Mesendoderm (in vitro differentiated cells): ENCODE data around the gene BRINP3.

Source experiments
- DNase-seq: peaks from one replicate; pipeline ENCODE4 v3.0.0; 2013
- H2AK5ac ChIP-seq: 2 replicates; pipeline ENCODE4 v1.6.1; 2013; ENCODE audit warnings: low read length, inconsistent platforms
- H2BK120ac ChIP-seq: 2 replicates; pipeline ENCODE4 v1.6.1; 2013; ENCODE audit warnings: low read depth, mild to moderate bottlenecking, low read length, moderate library complexity, mixed read lengths
- H2BK15ac ChIP-seq: replicated peaks from 2 replicates; pipeline ENCODE4 v1.6.1; 2013; ENCODE audit warnings: low read depth, mild to moderate bottlenecking, moderate library complexity
- H2BK5ac ChIP-seq: 2 replicates; pipeline ENCODE4 v1.6.1; 2013; ENCODE audit warnings: low read length, inconsistent platforms
- H3K18ac ChIP-seq: 2 replicates; pipeline ENCODE4 v1.6.1; 2013; ENCODE audit warnings: mild to moderate bottlenecking, low read length, mixed read lengths
- H3K23ac ChIP-seq: one replicate; pipeline ENCODE4 v1.6.1; 2013; ENCODE audit warnings: low read length
- H3K27ac ChIP-seq: 2 replicates; pipeline ENCODE4 v1.5.1; 2013; ENCODE audit warnings: low read depth, mild to moderate bottlenecking, inconsistent platforms, low read length, moderate library complexity
- H3K27me3 ChIP-seq: 2 replicates; pipeline ENCODE4 v1.6.1; 2013; ENCODE audit warnings: low read length, control low read depth, mild to moderate bottlenecking, inconsistent platforms; ENCODE audit not compliant: insufficient read depth, poor library complexity
- H3K36me3 ChIP-seq: 2 replicates; pipeline ENCODE4 v1.6.1; 2013; ENCODE audit warnings: low read length, inconsistent platforms; ENCODE audit not compliant: control insufficient read depth, insufficient read depth
- H3K4ac ChIP-seq: one replicate; pipeline ENCODE4 v1.6.1; 2013; ENCODE audit warnings: low read depth, mild to moderate bottlenecking, low read length, moderate library complexity
- H3K4me1 ChIP-seq: 2 replicates; pipeline ENCODE4 v1.6.1; 2013; ENCODE audit warnings: low read depth, low read length, inconsistent platforms; ENCODE audit not compliant: control insufficient read depth
- H3K4me2 ChIP-seq: 2 replicates; pipeline ENCODE4 v1.6.1; 2013; ENCODE audit warnings: low read length
- H3K4me3 ChIP-seq: 2 replicates; pipeline ENCODE4 v1.5.1; 2013; ENCODE audit warnings: mild to moderate bottlenecking, low read length
- H3K56ac ChIP-seq: one replicate; pipeline ENCODE4 v1.6.1; 2013; ENCODE audit warnings: low read length
- H3K79me1 ChIP-seq: 2 replicates; pipeline ENCODE4 v1.6.1; 2013; ENCODE audit warnings: low read length, inconsistent platforms
- H3K79me2 ChIP-seq: 2 replicates; pipeline ENCODE4 v1.6.1; 2013; ENCODE audit warnings: mild to moderate bottlenecking, low read length; ENCODE audit not compliant: control insufficient read depth, insufficient read depth
- H3K9ac ChIP-seq: 2 replicates; pipeline ENCODE4 v1.6.1; 2013; ENCODE audit warnings: low read length, inconsistent platforms
- H4K5ac ChIP-seq: one replicate; pipeline ENCODE4 v1.6.1; 2013; ENCODE audit warnings: low read length
- H4K8ac ChIP-seq: one replicate; pipeline ENCODE4 v1.6.1; 2013; ENCODE audit warnings: low read depth, mild to moderate bottlenecking, control low read depth, low read length, moderate library complexity
- WGBS: extraction: QIAGEN DNeasy Blood & Tissue Kit; methylation state at CpG from one replicate; pipeline ENCODE4 v1.1.7; 2013; ENCODE audit warnings: low lambda C conversion rate, missing lambda C conversion rate; ENCODE audit not compliant: insufficient coverage; ENCODE audit errors: extremely low coverage; 5-methylcytosine and 5-hydroxymethylcytosine counted together

The BRINP3 gene

GRCh38 chr1:190104961-190105360 is 372.7 kb downstream of the BRINP3 start:
- H3K27me3 ChIP-seq = no peaks in the 10 kb centered on the region

GRCh38 chr1:190102757-190103326 is 374.8 kb downstream of the BRINP3 start:
- H3K36me3 ChIP-seq = no peaks in the 10 kb centered on the region
- no peaks in the 10 kb centered on the region for H3K4me1 ChIP-seq
- no CpG with 5 or more reads among the region's 5 CpGs for WGBS
- H3K79me1 ChIP-seq = no peaks in the 10 kb centered on the region
- no peak overlapping the region for H4K5ac ChIP-seq
- H2BK120ac ChIP-seq = no peak overlapping the region
- no peak overlapping the region for H3K18ac ChIP-seq
- H3K79me2 ChIP-seq = no peaks in the 10 kb centered on the region
- H3K27ac ChIP-seq = no peak overlapping the region
- H3K4ac ChIP-seq = no peak overlapping the region
- DNase-seq = no peak
- no peak overlapping the region for H4K8ac ChIP-seq
- no peak overlapping the region for H2BK5ac ChIP-seq
- no peak overlapping the region for H3K4me2 ChIP-seq
- no peak overlapping the region for H2AK5ac ChIP-seq
- no peak overlapping the region for H3K9ac ChIP-seq
- no peaks in the 10 kb centered on the region for H3K27me3 ChIP-seq
- no peak overlapping the region for H3K56ac ChIP-seq
- H3K23ac ChIP-seq = no peak overlapping the region
- no peak overlapping the region for H3K4me3 ChIP-seq
- no peak overlapping the region for H2BK15ac ChIP-seq

More at GRCh38 chr1:190104961-190105360, 372.7 kb downstream of the BRINP3 start:
- no peak for DNase-seq
- Histone ChIP-seq H3K27ac (no peak overlapping the region), H2BK5ac (no peak overlapping the region), H4K8ac (no peak overlapping the region), H3K18ac (no peak overlapping the region), H3K4me1 (no peaks in the 10 kb centered on the region), H3K4me2 (no peak overlapping the region), H3K9ac (no peak overlapping the region), H3K4me3 (no peak overlapping the region), H3K23ac (no peak overlapping the region), H2AK5ac (no peak overlapping the region), H4K5ac (no peak overlapping the region), H3K56ac (no peak overlapping the region), H3K4ac (no peak overlapping the region), H2BK15ac (no peak overlapping the region), H3K79me1 (no peaks in the 10 kb centered on the region), H2BK120ac (no peak overlapping the region), H3K79me2 (no peaks in the 10 kb centered on the region), H3K36me3 (no peaks in the 10 kb centered on the region)
- no CpG with 5 or more reads among the region's 1 CpG for whole genome bisulfite sequencing

GRCh38 chr1:190101756-190102155 is 375.9 kb downstream of the BRINP3 start:
- no peak overlapping the region for H3K4ac ChIP-seq
- no peak overlapping the region for H2BK5ac ChIP-seq
- no peaks in the 10 kb centered on the region for H3K4me1 ChIP-seq
- no peaks in the 10 kb centered on the region for H3K36me3 ChIP-seq
- no peak overlapping the region for H4K5ac ChIP-seq
- H3K4me3 ChIP-seq = no peak overlapping the region
- H2BK120ac ChIP-seq = no peak overlapping the region
- no peak overlapping the region for H3K18ac ChIP-seq
- H3K79me1 ChIP-seq = no peaks in the 10 kb centered on the region
- H3K79me2 ChIP-seq = no peaks in the 10 kb centered on the region
- no peak overlapping the region for H2AK5ac ChIP-seq
- H3K4me2 ChIP-seq = no peak overlapping the region
- no peak overlapping the region for H4K8ac ChIP-seq
- H2BK15ac ChIP-seq = no peak overlapping the region
- no peak overlapping the region for H3K56ac ChIP-seq
- H3K23ac ChIP-seq = no peak overlapping the region
- H3K9ac ChIP-seq = no peak overlapping the region
- H3K27ac ChIP-seq = no peak overlapping the region
- no CpG with 5 or more reads among the region's 3 CpGs for WGBS
- DNase-seq = no peak
- H3K27me3 ChIP-seq = no peaks in the 10 kb centered on the region

GRCh38 chr1:190098756-190099155 is 378.9 kb downstream of the BRINP3 start:
- H3K9ac ChIP-seq = no peak overlapping the region
- H3K36me3 ChIP-seq = no peaks in the 10 kb centered on the region
- H3K4me2 ChIP-seq = no peak overlapping the region
- no peak overlapping the region for H3K4me3 ChIP-seq
- no peaks in the 10 kb centered on the region for H3K79me2 ChIP-seq
- H4K8ac ChIP-seq = no peak overlapping the region
- no peak overlapping the region for H3K27ac ChIP-seq
- no peak overlapping the region for H3K4ac ChIP-seq
- no peak overlapping the region for H3K23ac ChIP-seq
- WGBS = no CpG with 5 or more reads among the region's 22 CpGs
- H3K79me1 ChIP-seq = no peaks in the 10 kb centered on the region
- no peak for DNase-seq
- no peak overlapping the region for H2BK120ac ChIP-seq
- H2BK15ac ChIP-seq = no peak overlapping the region
- no peak overlapping the region for H3K18ac ChIP-seq
- H3K56ac ChIP-seq = no peak overlapping the region
- no peaks in the 10 kb centered on the region for H3K27me3 ChIP-seq
- H2BK5ac ChIP-seq = no peak overlapping the region
- H2AK5ac ChIP-seq = no peak overlapping the region
- H3K4me1 ChIP-seq = no peaks in the 10 kb centered on the region
- H4K5ac ChIP-seq = no peak overlapping the region

- H3K18ac ChIP-seq = no peak overlapping the region
- no peak overlapping the region for H3K56ac ChIP-seq
- no peak overlapping the region for H3K23ac ChIP-seq
- H2BK5ac ChIP-seq = no peak overlapping the region
- H3K27ac ChIP-seq = no peak overlapping the region
- H3K79me2 ChIP-seq = no peaks in the 10 kb centered on the region
- H3K4me3 ChIP-seq = no peak overlapping the region
- no peak overlapping the region for H4K5ac ChIP-seq
- no peaks in the 10 kb centered on the region for H3K36me3 ChIP-seq
- no peak overlapping the region for H2BK15ac ChIP-seq
- no peak overlapping the region for H3K4ac ChIP-seq
- no peak overlapping the region for H3K9ac ChIP-seq
- no peak for DNase-seq
- H2BK120ac ChIP-seq = no peak overlapping the region
- no peaks in the 10 kb centered on the region for H3K79me1 ChIP-seq
- no peak overlapping the region for H4K8ac ChIP-seq
- H3K27me3 ChIP-seq = no peaks in the 10 kb centered on the region
- WGBS = no CpG with 5 or more reads among the region's 7 CpGs
- no peaks in the 10 kb centered on the region for H3K4me1 ChIP-seq
- no peak overlapping the region for H3K4me2 ChIP-seq
- no peak overlapping the region for H2AK5ac ChIP-seq
These were observed 379.6 kb downstream of the BRINP3 start for GRCh38 chr1:190098107-190098506.

GRCh38 chr1:190095596-190095995 is 382.1 kb downstream of the BRINP3 start:
- Histone ChIP-seq H3K79me1 (no peaks in the 10 kb centered on the region), H3K4me2 (no peak overlapping the region), H2BK15ac (no peak overlapping the region), H3K27me3 (no peaks in the 10 kb centered on the region), H3K4me3 (no peak overlapping the region), H4K5ac (no peak overlapping the region), H3K23ac (no peak overlapping the region), H3K56ac (no peak overlapping the region), H3K79me2 (no peaks in the 10 kb centered on the region), H2AK5ac (no peak overlapping the region), H4K8ac (no peak overlapping the region), H3K4me1 (no peaks in the 10 kb centered on the region), H2BK120ac (no peak overlapping the region), H2BK5ac (no peak overlapping the region), H3K27ac (no peak overlapping the region), H3K9ac (no peak overlapping the region), H3K4ac (no peak overlapping the region), H3K36me3 (no peaks in the 10 kb centered on the region), H3K18ac (no peak overlapping the region)
- WGBS = no CpG with 5 or more reads among the region's 1 CpG
- DNase-seq = no peak
